GM19467 (cell line): ENCODE measurements around the gene ERVK3-1.
A peak's percentile ranks its signal among the peaks of the same experiment; 100 is the strongest.
"Not testable (repeated sequence)": the region's sequence is repeated elsewhere in the genome, so short reads cannot be mapped to it uniquely, and the experiment has no call there.

Source experiments
- ATAC-seq: cut with Tn5 transposase; IDR thresholded peaks from one replicate; pipeline ENCODE4 v1.9.1; 2021; ENCODE audit warnings: mild to moderate bottlenecking, moderate library complexity; ENCODE audit not compliant: unreplicated experiment

The ERVK3-1 gene

GRCh38 chr19:58304255-58304654 lies 922 bp upstream of the ERVK3-1 start:
- no peak for ATAC-seq

GRCh38 chr19:58304748-58305064 lies 471 bp upstream of the ERVK3-1 start:
- peak; percentile 2 for ATAC-seq

GRCh38 chr19:58305932-58306323 lies 751 bp downstream of the ERVK3-1 start:
- no peak for ATAC-seq

- ATAC-seq, result no peak
These were observed 2.6 kb downstream of the ERVK3-1 start for GRCh38 chr19:58307736-58308135.

GRCh38 chr19:58310685-58311084 lies 5.5 kb downstream of the ERVK3-1 start:
- ATAC-seq, result not testable (repeated sequence)

GRCh38 chr19:58311345-58311865 lies 6.2 kb downstream of the ERVK3-1 start:
- ATAC-seq, result no peak

GRCh38 chr19:58315580-58315979 lies 10.4 kb downstream of the ERVK3-1 start:
- no peak for ATAC-seq

- no peak for ATAC-seq
These were observed 12.4 kb downstream of the ERVK3-1 start for GRCh38 chr19:58317476-58318072.

- ATAC-seq, result no peak
These were observed 13.1 kb downstream of the ERVK3-1 start for GRCh38 chr19:58318297-58318696.

- ATAC-seq, result no peak
These were observed 14.1 kb downstream of the ERVK3-1 start for GRCh38 chr19:58319241-58319640.

GRCh38 chr19:58325311-58326022 lies 20.3 kb downstream of the ERVK3-1 start:
- ATAC-seq, result no peak

- no peak for ATAC-seq
These were observed 21.3 kb downstream of the ERVK3-1 start for GRCh38 chr19:58326501-58326913.

GRCh38 chr19:58326914-58327726 lies 21.9 kb downstream of the ERVK3-1 start, which contains the start of gene ZSCAN22:
ZSCAN22 (plus strand) TSS chr19:58326994; CDS start chr19:58334803, 7,809 bp downstream.
- peak; percentile 79 for ATAC-seq

GRCh38 chr19:58328999-58329398 lies 23.8 kb downstream of the ERVK3-1 start:
- no peak for ATAC-seq

GRCh38 chr19:58330458-58330857 lies 25.3 kb downstream of the ERVK3-1 start:
- ATAC-seq, result no peak

- no peak for ATAC-seq
These were observed 27.5 kb downstream of the ERVK3-1 start for GRCh38 chr19:58332697-58333096.

GRCh38 chr19:58334691-58335249 lies 29.6 kb downstream of the ERVK3-1 start:
- ATAC-seq, result no peak

- no peak for ATAC-seq
These were observed 30.5 kb downstream of the ERVK3-1 start for GRCh38 chr19:58335630-58336029.

GRCh38 chr19:58336216-58336615 lies 31.0 kb downstream of the ERVK3-1 start:
- no peak for ATAC-seq

GRCh38 chr19:58336820-58337219 lies 31.6 kb downstream of the ERVK3-1 start:
- ATAC-seq, result no peak

GRCh38 chr19:58338336-58338735 lies 33.2 kb downstream of the ERVK3-1 start:
- ATAC-seq, result no peak
